ENCODE results near the gene MTRF1.
"Not testable (repeated sequence)": the region's sequence is repeated elsewhere in the genome, so short reads cannot be mapped to it uniquely, and the experiment has no call there.

MTRF1 gene

GRCh38 chr13:41263261-41263971, at the start of gene MTRF1:
Gene MTRF1 (minus strand): TSS chr13:41263576. CDS start chr13:41260907, 2,669 bp downstream.
- DNase-seq: peak; percentile 73

- DNase-seq: no peak
Observed at GRCh38 chr13:41313117-41313516, 49.7 kb upstream of the MTRF1 start.

DNA sequence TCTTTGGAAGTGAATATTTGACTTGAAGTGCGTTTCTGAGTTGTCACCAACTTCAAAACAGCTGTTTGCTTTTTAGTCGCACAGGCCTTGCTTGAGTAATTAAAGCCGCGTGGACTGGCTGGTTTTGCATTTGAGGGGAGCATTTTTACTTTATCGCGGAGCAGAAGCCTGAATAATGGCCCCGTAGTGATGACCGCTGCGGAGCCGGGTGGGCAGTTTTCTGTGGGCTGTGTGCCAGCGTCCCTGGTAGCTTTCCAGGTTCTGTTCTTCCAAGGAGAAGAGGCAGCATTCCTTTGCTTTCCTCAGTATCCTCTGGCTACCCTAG, 48.8 kb upstream of the MTRF1 start:
- DNase-seq: no peak

DNA sequence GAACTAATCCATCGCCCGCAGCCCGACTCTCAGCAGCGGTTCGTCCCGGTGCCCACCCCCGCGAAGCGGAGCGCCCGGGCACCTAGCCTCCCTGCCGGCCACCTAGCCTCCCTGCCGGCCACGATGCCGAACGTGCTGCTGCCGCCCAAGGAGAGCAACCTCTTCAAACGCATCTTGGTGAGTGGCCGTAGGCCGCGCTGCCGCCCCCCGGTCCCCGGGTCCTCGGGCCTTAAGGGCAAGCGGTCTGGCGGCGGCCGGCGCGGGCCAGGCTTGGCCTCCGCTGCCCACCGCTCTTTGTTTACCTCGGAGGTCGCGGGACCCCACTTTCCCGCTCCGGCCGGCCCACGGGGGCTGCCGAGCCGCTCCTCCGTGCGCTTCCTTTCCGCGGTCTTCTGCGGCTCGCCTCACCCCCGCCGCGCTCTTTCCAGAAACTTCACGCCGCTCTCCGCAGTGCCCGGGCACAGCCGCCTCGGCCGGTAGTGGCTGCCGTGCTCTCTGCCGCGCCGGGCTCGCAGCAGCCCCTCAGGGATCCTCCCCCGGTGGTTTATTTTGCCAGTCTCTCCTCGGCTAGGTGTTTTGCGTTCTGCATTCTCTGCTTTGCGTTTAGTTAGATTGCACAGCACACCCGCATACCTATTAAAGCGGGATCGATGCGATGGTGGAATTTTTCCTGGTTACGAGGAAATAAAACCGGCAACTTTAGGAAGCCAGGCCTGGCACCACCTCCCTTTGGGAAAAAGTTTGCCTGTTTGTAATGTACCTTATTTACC, 48.2 kb upstream of the MTRF1 start:
- DNase-seq: no peak

GRCh38 chr13:41310963-41311405, 47.6 kb upstream of the MTRF1 start, which contains the start of gene NAA16:
Gene NAA16 (plus strand): TSS chr13:41311267. CDS start chr13:41311529, 262 bp downstream.
- peak; percentile 80 for DNase-seq

GRCh38 chr13:41307884-41308640, 44.7 kb upstream of the MTRF1 start:
- DNase-seq: no peak

GRCh38 chr13:41306271-41307145, 43.1 kb upstream of the MTRF1 start:
- no peak for DNase-seq

- no peak for DNase-seq
Observed at GRCh38 chr13:41304551-41304950, 41.2 kb upstream of the MTRF1 start.

DNA sequence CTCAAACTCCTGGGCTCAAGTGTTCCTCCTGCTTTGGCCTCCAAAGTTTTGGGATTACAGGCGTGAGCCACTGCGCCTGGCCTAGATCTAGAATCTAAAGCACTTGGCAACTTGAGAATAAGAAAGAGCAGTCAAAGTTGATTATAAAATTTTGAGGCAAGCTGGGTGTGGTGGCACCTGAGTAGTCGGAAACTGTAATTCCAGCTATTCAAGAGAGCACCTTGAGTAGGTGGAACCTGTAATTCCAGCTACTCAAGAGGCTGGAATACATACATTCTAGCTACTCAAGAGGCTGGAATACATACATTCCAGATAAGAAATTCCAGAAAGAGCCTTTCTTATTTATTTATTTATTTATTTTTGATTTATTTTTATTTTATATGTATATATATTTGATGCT, 39.4 kb upstream of the MTRF1 start:
- DNase-seq: no peak

- no peak for DNase-seq
Observed at GRCh38 chr13:41299316-41300094, 36.1 kb upstream of the MTRF1 start.

- no peak for DNase-seq
Observed at GRCh38 chr13:41296879-41297646, 33.7 kb upstream of the MTRF1 start.

- no peak for DNase-seq
Observed at GRCh38 chr13:41295973-41296372, 32.6 kb upstream of the MTRF1 start.

DNA sequence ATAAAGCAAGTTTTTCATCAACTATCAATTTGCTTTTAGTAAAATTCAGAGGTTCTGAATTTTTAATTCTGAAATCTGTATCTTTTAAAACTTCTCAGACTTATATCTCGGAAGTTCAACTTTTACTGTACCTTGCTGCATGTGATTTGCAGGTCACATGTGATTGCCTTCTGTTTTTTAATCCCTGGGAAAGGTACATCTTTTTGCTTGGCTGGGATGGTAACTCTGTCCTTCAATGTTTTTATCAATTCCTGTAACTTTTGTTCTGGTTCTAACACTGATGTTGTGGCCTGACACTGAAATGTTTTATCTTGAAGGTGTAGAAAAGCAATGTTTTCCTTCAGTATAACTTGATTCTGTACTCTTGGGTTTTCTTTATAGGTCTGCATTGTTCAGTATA, 31.5 kb upstream of the MTRF1 start:
- no peak for DNase-seq

DNA sequence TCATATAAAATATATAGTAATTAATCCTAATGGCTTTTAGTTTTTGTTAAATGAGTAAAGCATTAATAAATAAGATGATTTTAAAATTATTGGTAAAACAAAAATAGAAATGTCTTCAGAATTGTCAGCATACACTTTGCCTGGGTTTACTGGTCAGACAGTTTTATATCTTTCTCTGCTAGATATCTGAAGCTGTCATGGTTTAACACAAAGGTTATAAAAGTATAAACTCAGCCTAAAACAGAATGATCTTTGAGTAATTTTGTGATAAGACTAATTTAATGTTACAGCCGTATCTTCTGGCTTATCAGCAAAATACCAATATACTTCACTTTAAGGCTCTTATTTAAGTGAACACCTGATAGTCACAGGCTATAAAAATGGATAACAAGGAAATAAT, 29.9 kb upstream of the MTRF1 start:
- DNase-seq: no peak

DNA sequence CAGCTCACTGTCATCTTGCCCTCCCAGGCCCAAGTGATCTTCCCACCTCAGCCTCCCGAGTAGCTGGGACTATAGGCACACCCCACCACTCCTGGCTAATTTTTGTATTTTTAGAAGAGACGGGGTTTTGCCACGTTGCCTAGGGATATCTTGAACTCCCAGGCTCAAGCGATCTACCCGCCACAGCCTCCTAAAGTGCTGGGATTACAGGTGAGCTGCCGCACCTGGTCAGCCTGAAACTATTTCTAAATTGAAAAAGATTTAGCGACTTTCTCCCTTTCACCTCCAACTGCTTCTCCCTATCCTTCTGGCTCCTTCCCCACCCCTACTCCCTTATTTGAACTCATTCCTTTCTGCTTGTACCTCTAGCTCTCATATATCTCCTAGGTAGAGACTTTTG, 27.9 kb upstream of the MTRF1 start:
- no peak for DNase-seq

GRCh38 chr13:41289463-41289881, 26.1 kb upstream of the MTRF1 start:
- no peak for DNase-seq

DNA sequence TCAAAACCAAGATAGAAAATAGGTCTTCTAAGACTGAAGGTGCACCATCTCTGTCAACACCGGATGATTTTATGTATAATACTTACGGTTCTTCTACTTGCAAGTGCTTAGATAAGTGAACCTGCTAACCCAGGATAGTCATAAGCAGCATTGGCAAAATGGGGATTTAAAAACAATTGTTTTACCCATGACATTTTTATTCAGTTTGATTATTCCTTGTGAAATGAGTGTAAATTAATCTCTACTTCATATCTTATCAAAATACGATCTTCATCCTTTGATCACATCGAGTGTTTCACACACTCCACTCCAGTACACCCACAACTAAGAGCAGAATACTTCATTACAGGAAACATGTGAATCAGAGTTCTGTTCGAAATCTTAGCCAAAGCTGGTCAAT, 23.0 kb upstream of the MTRF1 start:
- DNase-seq: no peak

GRCh38 chr13:41284512-41285288, 21.3 kb upstream of the MTRF1 start:
- DNase-seq: no peak

DNA sequence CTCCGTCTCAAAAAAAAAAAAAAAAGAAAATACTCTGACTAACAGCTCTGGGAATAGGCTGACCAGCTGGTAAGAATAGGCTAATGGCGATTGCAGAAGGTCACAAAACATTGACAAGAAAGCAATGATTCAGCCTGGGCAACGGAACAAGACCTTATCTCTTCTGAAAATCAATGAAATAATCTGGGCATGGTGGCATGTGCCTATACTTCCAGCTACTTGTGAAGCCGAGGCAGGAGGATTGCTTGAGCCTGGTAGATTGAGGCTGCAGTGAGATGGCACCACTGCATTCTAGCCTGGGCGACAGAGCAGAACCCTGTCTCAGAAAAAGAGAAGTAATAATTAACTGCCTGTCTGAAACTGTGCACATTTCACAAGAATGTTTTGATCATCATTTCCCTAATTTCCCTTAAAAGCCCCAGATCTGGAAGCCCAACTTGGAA, 18.8 kb upstream of the MTRF1 start:
- DNase-seq: no peak

DNA sequence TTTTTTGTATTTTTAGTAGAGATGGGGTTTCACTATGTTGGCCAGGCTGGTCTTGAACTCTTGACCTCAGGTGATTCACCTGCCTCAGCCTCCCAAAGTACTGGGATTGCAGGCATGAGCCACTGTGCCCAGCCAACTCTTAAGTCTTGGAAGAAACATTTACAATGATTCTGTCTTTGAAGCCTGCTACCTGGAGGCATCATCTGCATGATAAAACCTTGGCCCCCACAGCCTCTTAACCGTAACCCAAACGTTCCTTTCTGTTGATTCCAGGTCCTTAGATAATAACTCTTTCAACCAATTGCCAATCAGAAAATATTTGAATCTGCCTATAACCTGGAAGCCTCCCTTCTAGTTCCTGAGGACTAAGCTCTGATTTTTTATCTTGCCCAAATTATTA, 15.8 kb upstream of the MTRF1 start:
- not testable (repeated sequence) for DNase-seq

All from NCI-H446 treated with DMSO at 0.1 percent for 48 hours (cell line).